Left kidney (tissue), 2 donors: ENCODE measurements around the gene KRT36. TPM values are rescaled to one million over a fixed set of nuclear protein-coding genes. Genes with fewer than 3 reads are reported as not detected.

Source experiments
- DNase-seq: peaks from one replicate; pipeline ENCODE4 v3.0.0-alpha.2; 2013
- polyA plus RNA-seq: library from polyadenylated mRNA; unstranded; fragments of 120-200 nt; gene quantifications from one replicate; pipeline ENCODE4 v1.2.1, GENCODE V29; 2013; ENCODE audit not compliant: insufficient read length

Gene KRT36
- polyA plus RNA-seq, 1 donor, result not detected

DNA sequence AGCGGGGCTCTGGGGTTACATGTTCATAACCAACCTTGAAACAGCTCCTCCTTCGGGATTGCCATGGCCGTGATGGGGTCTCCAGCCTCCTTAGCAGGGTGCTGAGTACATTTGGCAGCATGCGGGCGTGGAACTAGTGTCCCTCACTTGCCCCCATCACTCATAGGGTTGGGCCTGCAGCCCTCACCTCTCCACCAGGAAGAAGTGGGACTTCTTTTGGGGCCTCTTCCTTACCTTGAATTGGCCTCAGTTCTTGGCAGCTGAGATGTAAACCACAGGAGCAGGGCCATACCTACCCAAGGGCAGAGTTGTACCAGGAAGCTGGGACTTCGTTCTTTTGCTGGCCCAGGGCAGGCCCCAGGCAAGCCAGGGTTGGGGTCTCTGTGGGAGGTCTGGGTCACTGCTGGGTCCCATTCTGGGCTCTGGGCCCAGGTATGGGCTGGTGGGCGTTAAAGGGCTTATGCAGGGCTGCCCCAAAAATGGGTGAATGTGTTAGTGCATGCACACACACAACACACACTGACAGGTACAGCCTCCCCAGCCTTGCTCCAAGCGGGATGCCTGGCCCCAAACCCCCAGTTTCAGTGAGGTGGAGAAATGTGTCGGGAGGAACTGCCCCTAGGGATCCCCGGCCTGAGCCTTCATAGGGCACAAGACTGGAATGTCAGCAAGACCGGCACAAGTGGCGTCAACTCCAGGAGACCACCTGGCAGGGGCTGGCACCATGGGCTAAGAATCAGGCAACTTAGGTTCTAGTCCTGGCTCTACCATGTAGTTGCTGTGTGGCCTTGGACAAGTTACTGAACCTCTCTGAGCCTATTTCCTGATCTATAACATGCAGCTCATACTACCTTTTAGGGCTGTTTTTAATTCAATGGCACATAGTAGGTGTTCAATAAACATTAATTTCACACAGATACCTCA is 32.9 kb upstream of the KRT36 start:
- DNase-seq, result no peak

DNA sequence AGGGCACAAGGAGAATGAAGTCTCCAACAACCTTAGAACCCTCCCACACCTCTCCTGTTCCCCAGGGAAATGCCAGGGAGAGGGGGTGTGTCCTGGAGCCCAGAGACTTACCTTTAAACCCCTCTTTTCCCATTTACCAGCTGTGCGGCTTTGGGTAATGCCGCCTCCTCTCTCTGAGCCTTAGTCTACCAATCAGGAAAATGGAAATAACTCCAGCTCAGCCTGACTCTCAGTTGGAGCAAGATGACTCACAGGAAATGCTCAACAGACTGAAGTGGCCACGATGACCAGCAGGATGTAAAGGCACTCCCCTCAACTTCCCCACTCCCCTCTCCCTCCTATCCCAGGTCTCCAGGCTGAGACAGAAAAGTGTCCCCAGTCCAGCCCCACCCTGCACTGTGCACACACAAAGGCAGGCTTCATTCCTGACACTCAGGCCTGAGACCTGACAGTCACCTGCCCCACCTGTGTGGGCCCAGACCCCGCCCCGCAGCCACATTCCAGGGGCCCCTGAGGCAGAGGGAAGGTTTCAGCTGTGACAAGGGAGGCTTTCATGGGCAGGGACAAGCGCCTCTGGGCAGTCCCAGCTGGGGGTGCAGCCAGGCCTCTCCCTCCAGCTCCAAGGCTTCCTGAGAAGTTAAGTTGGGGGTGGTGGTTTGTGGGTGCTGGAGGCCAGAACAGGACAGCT is 32.0 kb upstream of the KRT36 start:
- no peak for DNase-seq

GRCh38 chr17:41520821-41521521 is 31.3 kb upstream of the KRT36 start:
- DNase-seq, result no peak

GRCh38 chr17:41519501-41520224 is 30.0 kb upstream of the KRT36 start:
- no peak for DNase-seq

GRCh38 chr17:41518789-41519449 is 29.2 kb upstream of the KRT36 start, which contains the start of gene KRT15:
Gene KRT15 (minus strand): TSS chr17:41518890. CDS start chr17:41518827, 63 bp downstream.
- DNase-seq, result no peak

DNA sequence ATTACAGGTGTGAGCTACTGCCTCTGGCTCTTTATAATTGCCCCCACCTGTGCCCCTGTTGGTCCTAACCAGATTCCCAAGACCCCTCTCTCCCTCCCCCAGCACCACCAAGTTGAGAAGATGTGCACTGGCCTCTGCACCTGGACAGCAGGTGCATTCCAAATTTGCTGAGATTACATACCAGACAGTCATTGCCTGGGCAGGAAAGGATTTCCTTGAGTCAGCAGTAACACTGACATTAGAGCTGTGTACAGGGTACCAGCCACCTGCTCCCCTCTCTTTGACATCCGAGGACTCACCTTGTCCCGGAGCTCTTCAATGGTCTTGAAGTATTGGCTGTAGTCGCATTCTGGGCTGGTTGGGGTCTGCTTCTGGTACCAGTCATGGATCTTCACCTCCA is 28.3 kb upstream of the KRT36 start:
- DNase-seq, result no peak

DNA sequence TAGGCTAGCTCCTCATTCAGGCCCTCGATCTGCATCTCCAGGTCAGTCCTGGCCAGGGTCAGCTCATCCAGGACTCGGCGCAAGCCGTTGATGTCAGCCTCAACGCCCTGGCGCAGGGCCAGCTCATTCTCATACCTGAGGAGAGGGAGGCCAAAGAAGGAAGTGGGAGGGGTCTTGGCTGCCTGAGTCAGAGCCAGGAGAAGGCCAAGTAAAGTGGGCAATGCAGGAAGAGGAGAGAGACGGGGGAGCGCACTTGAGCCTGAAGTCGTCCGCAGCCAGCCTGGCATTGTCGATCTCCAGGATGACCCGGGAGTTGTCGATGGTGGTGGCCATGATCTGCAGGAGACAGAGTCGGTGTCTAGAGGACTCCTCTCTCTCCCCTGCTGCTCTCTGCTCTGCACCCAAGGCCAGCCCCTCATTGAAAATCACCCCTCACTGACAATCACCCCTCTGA is 27.1 kb upstream of the KRT36 start:
- DNase-seq, result no peak

DNA sequence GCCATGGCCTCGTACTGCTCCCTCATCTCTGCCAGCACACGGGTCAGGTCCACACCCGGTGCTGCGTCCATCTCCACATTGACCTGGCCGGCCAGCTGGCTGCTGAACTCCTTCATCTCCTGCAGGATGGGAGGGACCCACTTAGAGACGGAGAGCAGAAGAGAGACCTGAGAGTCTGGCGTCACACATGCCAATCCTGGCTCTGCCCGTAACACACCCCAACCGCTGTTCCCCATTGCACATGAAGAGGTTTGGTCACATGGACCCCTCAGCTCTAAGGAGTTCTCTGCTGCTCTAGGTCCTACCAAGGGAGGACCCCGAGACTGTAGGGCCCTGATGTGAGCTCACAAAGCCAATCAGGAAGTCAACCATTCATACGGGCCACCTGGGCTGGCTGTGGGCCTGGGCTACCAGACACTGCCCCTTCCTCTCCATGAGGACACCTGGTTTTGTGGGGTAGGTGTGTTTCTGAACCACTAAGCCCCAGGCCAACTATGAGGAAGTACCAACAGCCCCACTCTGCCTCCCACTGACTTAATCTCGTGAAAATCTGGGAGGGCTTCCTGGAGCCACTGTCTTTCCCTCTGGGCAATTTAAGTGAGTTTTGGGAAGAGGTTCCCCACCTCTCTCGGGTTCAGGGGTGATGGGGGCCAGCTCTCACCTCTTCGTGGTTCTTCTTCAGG is 26.6 kb upstream of the KRT36 start:
- no peak for DNase-seq

DNA sequence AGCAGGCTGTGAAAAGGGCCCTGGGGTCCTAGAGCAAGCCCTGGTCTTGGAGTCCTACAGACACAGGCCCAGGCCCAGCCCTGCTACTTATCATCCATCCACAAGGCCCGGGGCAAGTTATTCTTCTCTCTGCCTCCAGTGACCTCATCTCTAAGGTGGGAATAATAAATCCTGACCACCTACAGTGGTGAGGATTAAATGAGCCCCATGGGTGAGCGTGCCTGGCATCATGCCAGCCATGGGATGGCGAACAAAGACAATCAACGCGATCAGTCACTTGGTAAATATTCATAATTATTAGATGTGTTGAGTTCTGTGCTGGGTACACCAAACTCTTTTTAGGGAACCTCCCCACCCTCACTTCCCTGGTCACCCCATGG is 23.4 kb upstream of the KRT36 start:
- no peak for DNase-seq

DNA sequence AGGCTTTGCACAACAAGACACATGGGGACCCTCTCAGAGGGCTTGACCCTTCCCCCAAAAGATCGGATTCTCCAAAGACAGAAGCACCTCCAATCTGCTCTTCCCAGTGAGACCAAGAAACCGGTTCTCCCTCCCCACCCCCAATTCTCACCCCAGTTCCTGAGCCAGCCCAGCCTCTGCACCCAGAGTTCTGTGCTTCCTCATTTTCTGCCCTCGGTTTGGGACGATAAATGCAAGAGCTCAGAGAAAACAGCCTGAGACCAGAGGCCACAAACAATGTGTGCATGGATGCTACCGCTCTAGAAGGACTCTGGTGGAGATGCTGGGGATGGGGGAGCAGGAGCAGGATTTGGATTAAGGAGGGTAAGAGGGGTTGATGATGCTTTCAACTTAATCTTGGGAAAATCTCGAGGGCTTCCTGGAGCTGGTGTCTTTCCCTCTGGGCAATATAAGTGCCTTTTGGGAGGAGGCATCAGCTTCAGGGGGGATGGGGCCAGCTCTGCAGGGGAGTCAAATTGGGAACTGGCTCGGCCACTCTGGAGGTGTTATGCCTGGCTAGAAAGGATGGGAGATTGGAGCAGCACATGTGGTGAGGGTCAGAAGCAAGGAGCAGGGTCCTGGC is 22.9 kb upstream of the KRT36 start:
- no peak for DNase-seq

DNA sequence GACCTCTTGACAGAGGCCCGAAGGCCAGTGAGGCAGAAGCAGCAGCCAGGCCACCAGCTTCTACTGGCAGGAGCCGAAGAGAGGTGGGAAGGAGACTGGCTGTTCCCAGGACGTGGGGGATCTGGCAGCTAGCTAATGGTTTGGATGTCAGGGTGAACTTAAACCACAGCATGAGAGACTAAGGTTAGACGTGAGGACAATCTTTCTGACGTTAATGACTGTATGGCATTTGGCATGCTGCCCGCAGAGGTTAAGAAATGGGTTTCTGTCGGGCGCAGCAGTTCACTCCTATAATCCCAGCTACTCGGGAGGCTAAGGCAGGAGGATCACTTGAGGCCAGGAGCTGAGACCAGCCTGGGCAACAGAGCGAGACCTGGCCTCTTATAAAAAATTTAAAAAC is 22.0 kb upstream of the KRT36 start:
- no peak for DNase-seq

DNA sequence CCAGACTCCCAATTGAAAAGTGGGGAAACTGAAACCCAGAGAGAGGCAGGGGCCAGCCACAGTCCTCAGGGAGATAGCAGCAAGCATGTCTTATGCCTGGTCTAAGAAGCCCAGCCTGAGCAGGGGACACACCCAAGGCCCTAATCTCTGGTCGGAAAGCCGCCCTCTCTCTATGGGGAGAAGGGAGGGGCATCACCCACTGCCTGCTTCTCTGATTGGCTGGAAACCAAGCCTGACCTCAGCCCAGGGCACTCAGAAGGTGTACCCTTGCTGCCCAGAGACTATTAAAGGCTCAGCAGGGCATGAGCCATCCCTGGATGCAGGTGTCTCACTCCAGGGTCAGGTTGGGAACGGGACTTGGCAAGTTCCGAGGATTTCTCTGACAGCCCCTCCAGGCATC is 21.4 kb upstream of the KRT36 start:
- no peak for DNase-seq

DNA sequence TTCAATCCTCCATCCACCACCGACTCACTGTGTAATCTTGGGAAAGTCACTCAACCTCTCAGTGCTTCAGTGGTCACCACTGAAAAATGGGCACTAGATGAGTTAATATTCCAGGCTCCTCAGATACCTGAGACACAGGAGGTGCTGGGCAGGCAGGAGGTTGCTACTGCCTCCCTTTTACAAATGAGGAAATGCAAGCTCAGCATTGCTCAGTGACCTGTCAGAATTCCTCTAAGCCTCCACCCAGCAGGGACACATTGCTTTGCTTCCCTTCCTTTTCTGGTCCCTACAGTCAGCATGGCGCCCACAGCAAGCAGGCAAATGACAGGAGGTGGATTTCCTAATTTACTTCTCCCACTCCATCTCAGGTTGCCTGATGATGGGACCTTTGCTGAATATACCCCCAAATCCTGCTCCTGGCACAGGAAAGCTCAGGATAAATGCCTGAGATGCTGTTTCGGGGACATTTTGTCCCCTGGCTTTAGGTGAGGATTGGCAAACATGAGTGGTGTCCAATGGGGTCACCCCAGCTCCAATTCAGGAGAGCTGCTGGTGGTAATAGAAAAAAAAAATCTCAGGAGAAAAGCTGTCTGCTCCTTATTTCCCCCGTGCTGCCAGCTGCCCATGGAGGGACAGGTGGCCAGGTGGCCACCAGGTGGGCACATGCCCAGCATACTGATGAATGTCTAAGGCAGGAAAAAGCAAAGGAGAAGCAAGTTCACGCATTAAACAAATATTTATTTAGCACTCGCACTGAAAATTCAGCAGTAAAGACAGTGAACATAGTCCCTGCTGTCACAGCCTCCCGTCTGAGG is 20.7 kb upstream of the KRT36 start:
- DNase-seq, result no peak

- DNase-seq, result no peak
Observed at GRCh38 chr17:41507315-41507880, 17.7 kb upstream of the KRT36 start.

DNA sequence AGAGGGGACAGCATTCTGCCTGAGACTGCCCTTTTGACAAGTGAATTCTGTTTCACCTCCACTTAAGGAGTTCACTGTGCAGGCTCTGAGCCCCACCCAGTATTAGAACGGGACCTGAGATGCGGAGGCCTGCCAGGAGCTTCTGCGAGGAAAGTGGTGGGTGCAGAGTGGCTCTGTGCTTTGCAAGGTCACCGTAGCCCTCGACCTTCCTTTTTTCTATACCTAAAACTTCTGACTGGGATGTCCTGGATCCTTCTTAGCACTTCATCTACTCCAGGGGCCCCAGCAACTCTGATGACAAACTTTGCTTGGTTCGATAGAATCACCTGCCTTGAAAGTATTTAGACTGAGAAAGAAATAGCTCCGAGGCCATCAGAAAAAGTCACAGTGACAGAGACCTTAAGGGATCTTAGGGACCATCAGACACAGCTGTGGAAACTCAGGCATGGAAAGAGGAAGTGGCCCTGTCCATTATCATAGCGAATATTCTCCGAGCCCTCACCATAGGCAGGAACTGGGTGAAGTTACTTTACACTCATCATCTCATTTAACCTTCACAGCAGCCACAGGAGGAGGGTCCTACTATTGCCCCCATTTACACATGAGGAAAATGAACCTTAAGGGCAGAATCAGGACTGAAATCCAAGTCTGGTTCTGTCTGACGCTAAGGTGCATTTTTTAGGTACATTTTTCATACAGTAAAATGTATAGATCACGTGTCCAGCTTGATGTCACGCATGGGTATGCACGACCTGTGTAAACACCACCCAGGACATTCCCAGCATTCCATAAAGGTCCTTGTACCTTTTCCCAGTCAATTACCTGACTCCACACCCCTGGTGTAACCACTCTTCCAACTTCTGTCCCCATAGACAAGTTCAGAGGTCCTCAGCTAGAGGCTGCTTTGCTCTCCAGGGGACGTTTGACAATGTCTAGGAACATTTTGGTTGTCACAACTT is 16.4 kb upstream of the KRT36 start:
- no peak for DNase-seq

DNA sequence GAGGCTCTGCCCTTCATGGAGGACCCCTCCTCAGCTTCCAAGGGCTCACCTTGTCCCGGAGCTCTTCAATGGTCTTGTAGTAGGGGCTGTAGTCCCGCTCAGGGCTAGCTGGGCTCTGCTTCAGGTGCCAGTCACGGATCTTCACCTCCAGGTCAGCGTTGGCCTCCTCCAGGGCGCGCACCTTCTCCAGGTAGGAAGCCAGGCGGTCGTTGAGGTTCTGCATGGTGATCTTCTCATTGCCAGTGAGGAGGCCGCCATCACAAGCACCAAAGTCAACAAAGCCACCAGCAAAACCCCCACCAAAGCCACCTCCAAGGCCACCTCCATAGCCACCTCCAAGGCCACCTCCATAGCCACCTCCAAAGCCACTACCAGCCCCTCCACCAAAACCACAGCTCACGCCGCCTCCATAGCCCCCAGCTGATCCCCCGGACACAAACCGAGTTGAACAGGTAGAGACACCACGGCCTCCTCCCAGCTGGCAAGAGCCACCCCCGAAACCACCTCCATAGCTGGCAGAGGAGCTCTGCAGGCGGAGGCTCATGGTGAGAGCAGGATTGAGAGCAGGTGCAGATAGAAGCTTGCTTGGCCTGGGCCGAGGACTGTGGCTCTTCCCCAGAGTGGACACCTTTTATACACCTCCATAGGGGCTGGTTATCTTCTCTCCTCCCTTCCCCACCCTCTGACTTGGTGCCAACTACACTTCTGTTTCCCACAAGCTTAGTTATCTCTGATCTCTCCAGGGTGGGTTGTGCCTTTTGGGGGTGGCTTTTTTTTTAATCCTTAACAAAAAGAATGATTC is 15.5 kb upstream of the KRT36 start, which contains the start of gene KRT13:
KRT13 (minus strand) TSS at position 606 of the 802 bp plus-strand sequence; CDS start at position 544, 62 bp downstream.
- DNase-seq, result no peak
